ENCODE data around the gene WNT1.
A peak's percentile ranks its signal among the peaks of the same experiment; 100 is the strongest.

The WNT1 gene

GRCh38 chr12:49017891-49018260, 39.8 kb downstream of the WNT1 start:
- H3K4me3 ChIP-seq: peak overlapping the region; percentile 57
- H3K27me3 ChIP-seq (ENCODE audit: low read depth): no peaks in the 10 kb centered on the region
- peak in 1 of 2 experiments; percentile 48 for DNase-seq (ENCODE audit: low spot score in 2 of 2)

DNA sequence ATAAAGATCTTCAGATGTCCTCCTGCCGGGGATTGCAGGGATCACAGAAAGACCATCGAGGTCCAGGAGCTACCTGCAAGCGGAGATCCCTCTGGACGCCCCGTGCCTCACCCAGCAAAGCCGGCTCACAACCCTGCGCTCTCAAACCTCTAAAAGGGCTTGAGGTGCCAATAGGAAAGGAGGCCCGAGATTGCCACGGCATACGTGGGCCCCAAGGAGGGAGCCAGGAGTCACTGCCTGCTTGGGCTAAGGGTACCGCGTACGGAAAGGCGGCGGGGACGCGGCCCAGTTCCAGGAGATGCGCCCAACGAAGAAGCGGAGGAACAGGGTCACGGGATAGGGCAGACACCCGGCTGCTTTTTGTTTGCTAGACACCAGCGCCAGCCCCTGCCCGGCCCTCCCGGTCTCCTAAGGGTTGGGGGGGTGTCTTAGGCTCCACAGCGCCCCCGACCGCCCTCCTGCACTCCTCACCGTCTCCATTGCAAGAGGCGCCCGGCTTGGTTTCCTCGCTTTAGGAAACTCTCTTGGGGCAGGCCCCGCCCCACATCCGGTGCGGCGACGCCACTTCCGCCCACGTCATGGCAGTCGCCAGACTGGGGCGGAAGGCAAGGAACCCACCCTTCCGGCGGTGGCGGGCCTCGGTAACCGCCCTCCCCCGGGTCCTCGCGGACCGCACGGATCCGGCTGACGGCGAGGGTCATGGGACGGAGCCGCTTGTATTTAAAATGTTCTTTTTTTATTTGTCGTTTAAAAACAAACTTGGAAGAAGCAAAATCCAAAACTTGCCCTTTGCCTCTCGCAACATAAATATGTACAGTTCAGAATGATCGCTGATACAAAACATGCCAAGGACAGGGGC, 40.4 kb downstream of the WNT1 start, which contains the start of gene PRKAG1:
Gene PRKAG1, minus strand, starts transcription at position 516 of the 859 bp plus-strand sequence. Its CDS starts 36 bp downstream, at position 480.
- DNase-seq (ENCODE audit: low spot score in 2 of 2): peak; percentile 91 to 97
- peak within 1 kb of the TSS; percentile 57 for H3K4me3 ChIP-seq
- no peaks in the 10 kb centered on the region for H3K9me3 ChIP-seq
- peaks cover 7% of the 10 kb centered on the region for H3K4me1 ChIP-seq
- H3K36me3 ChIP-seq (replicated peaks): peaks cover 27% of the 10 kb centered on the region
- H3K27me3 ChIP-seq (ENCODE audit: low read depth): no peaks in the 10 kb centered on the region
- in situ Hi-C loops (cut with MboI; ENCODE audit: low sequenced_read_pairs): no loop called here

More at GRCh38 chr12:49017891-49018260, 39.8 kb downstream of the WNT1 start:
- Histone ChIP-seq H3K4me1 (peaks cover 7% of the 10 kb centered on the region), H3K9me3 (no peaks in the 10 kb centered on the region), H3K36me3 (replicated peaks) (peaks cover 26% of the 10 kb centered on the region)
- in situ Hi-C loops (cut with MboI; ENCODE audit: low sequenced_read_pairs): no loop called here

GRCh38 chr12:49019120-49019430, 41.0 kb downstream of the WNT1 start:
- H3K9me3 ChIP-seq: no peaks in the 10 kb centered on the region
- peaks cover 30% of the 10 kb centered on the region for H3K36me3 ChIP-seq (replicated peaks)
- no peak for DNase-seq (ENCODE audit: low spot score in 2 of 2)
- in situ Hi-C loops (cut with MboI; ENCODE audit: low sequenced_read_pairs): no loop called here
- peaks cover 7% of the 10 kb centered on the region for H3K4me1 ChIP-seq
- no peaks in the 10 kb centered on the region for H3K27me3 ChIP-seq (ENCODE audit: low read depth)
- H3K4me3 ChIP-seq: peak overlapping the region; percentile 57

DNA sequence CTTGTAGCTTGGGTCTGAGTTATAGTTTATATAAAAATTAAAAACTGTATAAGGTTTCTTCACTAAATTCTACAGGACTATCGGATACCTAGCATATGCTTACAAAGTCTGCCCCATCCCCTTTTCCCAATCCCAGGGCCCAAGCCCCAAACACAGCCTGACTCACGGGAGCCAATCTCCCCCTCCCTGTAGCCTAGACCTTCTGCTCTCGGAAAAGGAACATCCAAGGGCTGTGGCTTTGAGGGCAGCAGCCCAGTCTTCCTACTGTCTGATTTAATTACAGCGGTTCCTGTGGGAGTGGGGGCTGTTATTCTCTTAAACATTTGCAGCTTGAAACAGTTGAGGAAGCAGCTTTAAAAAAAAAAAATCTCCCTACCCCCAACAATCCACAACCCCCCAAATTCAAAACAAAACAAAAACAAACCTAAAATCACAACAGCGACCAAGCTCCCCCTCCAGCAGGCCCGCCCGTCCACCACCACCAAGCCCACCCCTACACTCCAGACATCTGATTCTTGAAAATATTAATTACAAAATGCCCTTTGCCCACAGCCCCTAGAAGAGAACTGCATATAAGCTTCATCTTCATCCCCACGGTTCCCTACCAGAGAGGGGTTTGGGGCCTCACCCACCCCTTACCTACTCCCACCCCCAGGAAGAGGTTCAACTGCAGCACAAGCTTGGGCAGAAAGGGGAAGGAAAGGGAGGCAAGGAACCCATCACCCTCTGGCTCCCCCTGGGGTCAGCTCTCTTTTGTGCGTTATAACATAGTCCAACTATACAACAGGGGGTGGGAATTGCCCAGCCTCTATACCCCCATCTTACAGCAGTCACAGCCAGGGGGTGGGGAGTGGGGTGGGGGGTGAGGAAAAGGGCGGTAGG, 41.6 kb downstream of the WNT1 start:
- no peak overlapping the region for H3K4me3 ChIP-seq
- in situ Hi-C loops (cut with MboI; ENCODE audit: low sequenced_read_pairs): no loop called here

DNA sequence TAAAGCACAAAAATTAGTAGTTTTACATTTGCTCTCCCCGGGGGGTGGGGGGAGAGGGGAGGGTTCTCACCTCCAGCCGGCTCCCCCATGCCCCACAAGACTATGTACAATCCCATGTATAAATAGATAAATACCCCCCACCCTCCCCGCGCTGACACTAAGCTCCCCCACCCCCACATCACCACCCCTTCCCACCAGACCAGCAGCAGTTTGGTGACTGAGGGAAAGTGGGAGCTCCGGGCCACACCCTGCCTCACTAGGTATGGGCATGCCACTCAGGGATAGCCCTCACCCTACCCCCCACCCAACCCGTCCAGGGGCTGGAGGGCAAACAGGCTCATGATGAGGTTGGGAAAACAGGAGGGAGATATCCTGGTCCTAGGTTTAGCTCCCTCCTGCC, 42.3 kb downstream of the WNT1 start:
- peaks cover 7% of the 10 kb centered on the region for H3K4me1 ChIP-seq
- no peak for DNase-seq (ENCODE audit: low spot score in 2 of 2)
- no peaks in the 10 kb centered on the region for H3K27me3 ChIP-seq (ENCODE audit: low read depth)
- H3K9me3 ChIP-seq: no peaks in the 10 kb centered on the region
- in situ Hi-C loops (cut with MboI; ENCODE audit: low sequenced_read_pairs): no loop called here
- no peak overlapping the region for H3K4me3 ChIP-seq
- H3K36me3 ChIP-seq (replicated peaks): peaks cover 43% of the 10 kb centered on the region

More for the DNA sequence above, 41.6 kb downstream of the WNT1 start:
- Histone ChIP-seq H3K27me3 (ENCODE audit: low read depth) (no peaks in the 10 kb centered on the region), H3K36me3 (replicated peaks) (peaks cover 35% of the 10 kb centered on the region), H3K4me1 (peaks cover 7% of the 10 kb centered on the region), H3K9me3 (no peaks in the 10 kb centered on the region)
- peak in 1 of 2 experiments; percentile 67 for DNase-seq (ENCODE audit: low spot score in 2 of 2)

GRCh38 chr12:49021292-49021915, 43.3 kb downstream of the WNT1 start:
- no peak for DNase-seq (ENCODE audit: low spot score in 2 of 2)
- Histone ChIP-seq H3K36me3 (replicated peaks) (peaks cover 50% of the 10 kb centered on the region), H3K9me3 (no peaks in the 10 kb centered on the region), H3K4me1 (peaks cover 7% of the 10 kb centered on the region), H3K27me3 (ENCODE audit: low read depth) (no peaks in the 10 kb centered on the region), H3K4me3 (no peak overlapping the region)
- in situ Hi-C loops (cut with MboI; ENCODE audit: low sequenced_read_pairs): no loop called here

DNA sequence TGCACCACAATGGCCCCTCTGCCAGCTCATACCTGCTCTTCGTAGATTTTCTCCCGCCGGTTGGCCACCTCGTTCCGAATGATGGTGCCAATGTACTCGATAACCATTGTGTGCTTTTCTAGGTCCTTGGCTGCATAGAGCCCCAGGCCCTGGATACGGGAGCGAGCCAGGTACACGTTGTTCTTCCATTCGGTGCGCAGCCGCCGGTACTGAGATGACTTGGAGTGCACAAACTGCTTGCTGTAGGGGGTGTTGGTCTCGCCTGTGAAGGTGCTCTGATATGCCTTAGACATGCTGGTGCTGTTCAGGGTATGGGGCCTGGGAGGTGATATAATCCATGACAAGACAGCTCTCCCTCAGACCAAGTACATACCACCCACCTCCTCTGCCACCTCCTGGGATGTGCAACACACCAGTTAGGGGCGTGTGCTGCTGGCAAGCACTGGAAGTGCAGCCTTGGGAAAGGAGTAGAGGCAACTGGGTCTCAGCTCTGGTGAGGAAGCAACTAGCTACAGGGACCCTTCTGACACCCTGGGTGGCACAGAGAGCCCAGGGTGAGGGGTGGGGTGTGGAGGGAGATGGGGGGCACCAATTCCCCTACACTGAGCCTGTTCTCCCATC, 44.5 kb downstream of the WNT1 start:
- Histone ChIP-seq H3K27me3 (ENCODE audit: low read depth) (no peaks in the 10 kb centered on the region), H3K4me1 (peaks cover 3% of the 10 kb centered on the region), H3K36me3 (replicated peaks) (peaks cover 58% of the 10 kb centered on the region), H3K4me3 (no peak overlapping the region), H3K9me3 (no peaks in the 10 kb centered on the region)
- DNase-seq (ENCODE audit: low spot score in 2 of 2): no peak
- in situ Hi-C loops (cut with MboI; ENCODE audit: low sequenced_read_pairs): no loop called here

DNA sequence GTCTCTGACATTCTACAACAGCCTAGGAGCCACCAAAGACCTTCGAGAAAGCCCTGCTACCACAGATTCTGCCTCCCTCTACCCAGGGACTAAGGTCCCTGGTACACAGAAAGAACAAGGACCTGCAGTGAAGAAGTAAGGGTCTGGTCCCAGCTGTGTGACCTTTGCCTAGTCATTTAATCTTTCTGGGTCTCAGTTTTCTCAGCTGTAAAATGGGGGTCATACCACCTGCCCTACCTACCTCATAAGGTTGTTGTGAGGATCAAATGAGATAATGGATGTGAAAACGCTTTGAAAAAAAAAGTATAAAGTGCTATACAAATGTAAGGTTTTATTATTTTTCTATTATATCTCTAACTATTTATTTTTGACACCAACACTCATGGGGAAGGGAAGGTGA, 45.7 kb downstream of the WNT1 start:
- no peaks in the 10 kb centered on the region for H3K9me3 ChIP-seq
- H3K4me3 ChIP-seq: no peak overlapping the region
- H3K4me1 ChIP-seq: no peaks in the 10 kb centered on the region
- no peaks in the 10 kb centered on the region for H3K27me3 ChIP-seq (ENCODE audit: low read depth)
- H3K36me3 ChIP-seq (replicated peaks): peaks cover 69% of the 10 kb centered on the region
- in situ Hi-C loops (cut with MboI; ENCODE audit: low sequenced_read_pairs): no loop called here
- no peak for DNase-seq (ENCODE audit: low spot score in 2 of 2)

- H3K27me3 ChIP-seq (ENCODE audit: low read depth): no peaks in the 10 kb centered on the region
- H3K36me3 ChIP-seq (replicated peaks): peaks cover 75% of the 10 kb centered on the region
- in situ Hi-C loops (cut with MboI; ENCODE audit: low sequenced_read_pairs): no loop called here
These were observed 46.4 kb downstream of the WNT1 start for GRCh38 chr12:49024543-49024942.

GRCh38 chr12:49025463-49025862, 47.3 kb downstream of the WNT1 start:
- Histone ChIP-seq H3K4me3 (no peak overlapping the region), H3K4me1 (no peaks in the 10 kb centered on the region), H3K9me3 (no peaks in the 10 kb centered on the region), H3K27me3 (ENCODE audit: low read depth) (no peaks in the 10 kb centered on the region), H3K36me3 (replicated peaks) (peaks cover 81% of the 10 kb centered on the region)
- in situ Hi-C loops (cut with MboI; ENCODE audit: low sequenced_read_pairs): no loop called here
- no peak for DNase-seq (ENCODE audit: low spot score in 2 of 2)

More at GRCh38 chr12:49024543-49024942, 46.4 kb downstream of the WNT1 start:
- no peak for DNase-seq (ENCODE audit: low spot score in 2 of 2)
- Histone ChIP-seq H3K4me3 (no peak overlapping the region), H3K9me3 (no peaks in the 10 kb centered on the region), H3K4me1 (no peaks in the 10 kb centered on the region)

DNA sequence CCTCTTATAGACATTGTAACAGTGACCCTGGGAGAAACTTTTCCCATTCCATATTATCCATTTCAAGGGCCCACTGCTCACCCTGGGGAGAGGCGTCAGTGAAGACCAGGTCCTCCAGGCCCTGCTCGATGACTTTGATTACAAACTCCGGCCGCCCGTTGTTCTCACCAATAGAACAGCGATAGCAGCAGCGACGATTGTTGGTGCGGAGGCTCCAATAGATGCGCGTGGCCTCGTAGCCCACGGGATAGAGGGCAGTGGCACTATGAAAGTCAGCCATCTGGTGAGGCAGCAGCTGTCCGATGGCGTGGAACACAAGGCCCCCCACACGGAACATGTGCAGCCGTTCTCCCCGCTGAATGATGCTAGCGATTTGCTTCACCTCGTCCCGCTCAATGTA, 48.0 kb downstream of the WNT1 start:
- Histone ChIP-seq H3K36me3 (replicated peaks) (peaks cover 88% of the 10 kb centered on the region), H3K4me1 (no peaks in the 10 kb centered on the region)
- in situ Hi-C loops (cut with MboI; ENCODE audit: low sequenced_read_pairs): no loop called here

DNA sequence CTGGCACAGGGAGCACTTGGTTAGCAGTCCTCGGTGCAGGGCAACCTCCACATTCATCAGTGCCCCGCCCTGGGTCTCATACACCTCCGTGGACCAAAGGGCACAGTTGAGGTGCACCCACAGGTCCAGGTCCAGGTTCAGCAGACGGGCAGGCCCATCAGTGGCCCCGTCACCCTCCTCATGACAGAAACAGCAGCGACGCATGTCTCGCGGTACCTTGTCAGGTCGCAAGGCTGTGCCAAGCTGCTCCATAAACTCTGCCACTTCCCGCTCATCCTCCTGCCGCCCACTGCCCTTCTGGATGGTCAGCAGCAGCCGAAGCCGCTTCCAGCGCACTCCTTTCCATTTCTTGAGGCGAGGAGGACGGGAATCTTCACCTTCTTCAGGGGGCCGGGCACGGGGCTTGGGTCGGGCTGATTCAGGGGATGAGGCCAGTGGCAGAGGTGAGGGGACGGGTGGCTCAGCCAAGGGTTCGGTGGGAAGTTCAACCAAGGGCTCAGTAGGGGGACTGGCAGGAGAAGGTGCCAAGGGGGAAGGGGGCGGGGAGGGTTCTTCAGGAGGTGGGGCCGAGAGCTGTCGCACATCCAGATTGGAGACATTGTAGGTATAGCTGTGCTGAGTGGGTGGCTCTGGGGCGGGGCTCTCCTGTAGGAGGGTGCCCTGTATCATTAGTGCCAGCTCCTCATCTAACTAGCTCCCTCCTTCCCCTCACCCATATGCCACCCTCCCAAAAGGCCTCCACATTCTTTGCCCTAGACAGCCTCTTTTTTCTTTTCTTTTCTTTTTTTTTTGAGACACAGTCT, 48.8 kb downstream of the WNT1 start:
- Histone ChIP-seq H3K9me3 (no peaks in the 10 kb centered on the region), H3K36me3 (replicated peaks) (peaks cover 87% of the 10 kb centered on the region), H3K4me1 (no peaks in the 10 kb centered on the region), H3K4me3 (no peak overlapping the region), H3K27me3 (ENCODE audit: low read depth) (no peaks in the 10 kb centered on the region)
- no peak for DNase-seq (ENCODE audit: low spot score in 2 of 2)
- in situ Hi-C loops (cut with MboI; ENCODE audit: low sequenced_read_pairs): no loop called here

More for the DNA sequence above, 48.0 kb downstream of the WNT1 start:
- Histone ChIP-seq H3K4me3 (no peak overlapping the region), H3K27me3 (ENCODE audit: low read depth) (no peaks in the 10 kb centered on the region), H3K9me3 (no peaks in the 10 kb centered on the region)
- no peak for DNase-seq (ENCODE audit: low spot score in 2 of 2)

Measured in HAP-1 (cell line).